Osteocyte (in vitro differentiated cells): ENCODE data around the gene NCAPG2. TPM values are rescaled to one million over a fixed set of nuclear protein-coding genes. Genes with fewer than 3 reads are reported as not detected.
"Not testable (repeated sequence)": the region's sequence is repeated elsewhere in the genome, so short reads cannot be mapped to it uniquely, and the experiment has no call there.

Source experiments
- DNase-seq: peaks from one replicate; pipeline ENCODE4 v3.0.0; 2021; ENCODE audit warnings: mixed read lengths; ENCODE audit not compliant: unreplicated experiment; ENCODE audit errors: extremely low spot score
- H3K27ac Mint-ChIP-seq: one replicate; pipeline ENCODE4 v1.8.0; 2021; ENCODE audit warnings: mild to moderate bottlenecking, mixed read lengths; ENCODE audit not compliant: unreplicated experiment
- H3K27me3 Mint-ChIP-seq: one replicate; pipeline ENCODE4 v1.8.0; 2021; ENCODE audit warnings: mixed read lengths; ENCODE audit not compliant: unreplicated experiment
- H3K36me3 Mint-ChIP-seq: one replicate; pipeline ENCODE4 v1.8.0; 2021; ENCODE audit warnings: mixed read lengths; ENCODE audit not compliant: unreplicated experiment
- H3K4me1 Mint-ChIP-seq: one replicate; pipeline ENCODE4 v1.8.0; 2021; ENCODE audit warnings: mixed read lengths; ENCODE audit not compliant: unreplicated experiment
- H3K4me3 Mint-ChIP-seq: one replicate; pipeline ENCODE4 v1.8.0; 2021; ENCODE audit warnings: mild to moderate bottlenecking, moderate library complexity, mixed read lengths; ENCODE audit not compliant: unreplicated experiment
- H3K9me3 Mint-ChIP-seq: one replicate; pipeline ENCODE4 v1.8.0; 2021; ENCODE audit warnings: mixed read lengths; ENCODE audit not compliant: unreplicated experiment
- CTCF ChIP-seq: fragments of 200-600 bp; sonication (generic); IDR thresholded peaks from 2 replicates; pipeline ENCODE4 v1.5.0; 2021; ENCODE audit warnings: antibody characterized with exemption, mild to moderate bottlenecking, moderate library complexity
- total RNA-seq: library from RNA; stranded (reverse); gene quantifications from 2 replicates; pipeline ENCODE4 v1.2.1, GENCODE V29; 2021

The NCAPG2 gene
- total RNA-seq, 1 donor from 2014 or later = 19.9 TPM

- H3K27ac Mint-ChIP-seq = no peak overlapping the region
- H3K36me3 Mint-ChIP-seq = peaks cover 26% of the 10 kb centered on the region
- H3K27me3 Mint-ChIP-seq = no peaks in the 10 kb centered on the region
- no peak overlapping the region for H3K4me3 Mint-ChIP-seq
- no peaks in the 10 kb centered on the region for H3K9me3 Mint-ChIP-seq
- H3K4me1 Mint-ChIP-seq = no peaks in the 10 kb centered on the region
- no peak for TF ChIP-seq CTCF
- DNase-seq = no peak
Measured at GRCh38 chr7:158642149-158642548, 62.5 kb downstream of the NCAPG2 start.

DNA sequence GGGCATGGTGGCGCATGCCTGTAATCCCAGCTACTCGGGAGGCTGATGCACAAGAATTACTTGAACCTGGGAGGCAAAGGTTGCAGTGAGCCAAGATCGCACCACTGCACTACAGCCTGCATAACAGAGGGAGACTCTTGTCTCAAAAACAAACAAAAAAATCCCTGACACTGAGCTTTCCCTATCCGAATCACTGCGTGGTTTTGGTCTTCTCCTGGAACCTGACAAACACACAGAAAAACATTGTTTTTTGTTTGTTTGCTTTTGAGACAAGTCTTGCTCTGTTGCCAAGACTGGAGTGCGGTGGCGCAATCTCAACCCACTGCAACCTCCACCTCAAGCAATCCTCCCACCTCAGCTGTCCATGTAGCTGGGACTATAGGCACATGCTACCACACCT is 66.6 kb downstream of the NCAPG2 start:
- DNase-seq = no peak
- Mint-ChIP-seq H3K9me3 (no peaks in the 10 kb centered on the region), H3K4me3 (no peak overlapping the region), H3K36me3 (peaks cover 18% of the 10 kb centered on the region), H3K27ac (no peak overlapping the region), H3K27me3 (no peaks in the 10 kb centered on the region), H3K4me1 (peaks cover 1% of the 10 kb centered on the region)
- no peak for TF ChIP-seq CTCF

DNA sequence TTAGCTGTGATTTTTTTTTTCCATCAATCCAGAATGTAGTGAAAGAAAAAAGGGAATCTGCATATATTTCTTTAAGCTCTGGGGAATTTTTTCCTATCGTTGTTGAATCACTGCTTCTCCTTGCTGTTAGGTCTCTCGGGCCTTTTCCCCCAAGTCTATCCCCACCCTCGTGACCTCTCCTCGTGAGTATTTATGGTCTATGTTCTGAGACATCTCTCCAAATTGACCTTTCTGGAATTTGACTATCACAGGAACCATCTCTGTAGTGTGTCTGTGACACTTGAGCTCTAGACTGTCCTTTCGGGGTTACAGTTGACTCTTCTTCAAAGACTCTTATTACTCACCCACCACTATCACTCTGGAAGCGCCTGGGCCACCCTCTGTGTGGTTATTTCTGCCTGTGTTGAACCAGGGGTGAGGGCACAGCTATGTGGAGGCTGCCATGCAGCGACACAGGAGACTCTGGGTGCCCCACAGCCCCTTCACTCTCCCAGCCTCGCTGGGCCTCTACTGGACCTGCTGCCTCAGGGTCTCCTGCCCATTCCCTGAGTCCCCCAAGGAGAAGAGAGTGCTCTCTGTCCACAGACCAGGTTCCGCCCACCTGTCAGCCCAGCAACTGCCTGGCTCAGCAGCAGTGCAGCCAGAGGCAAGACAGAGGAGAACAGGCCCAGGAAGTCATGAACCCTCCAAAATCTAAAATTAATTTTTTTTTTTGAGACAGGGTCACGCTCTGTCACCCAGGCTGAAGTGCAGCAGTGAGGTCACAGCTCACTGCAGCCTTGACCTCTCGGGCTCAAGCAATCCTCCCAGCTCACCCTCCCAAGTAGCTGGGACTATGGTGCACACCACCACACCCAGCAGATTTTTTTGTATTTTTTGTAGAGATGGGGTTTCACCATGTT is 71.3 kb downstream of the NCAPG2 start:
- Mint-ChIP-seq H3K27ac (no peak overlapping the region), H3K9me3 (no peaks in the 10 kb centered on the region), H3K36me3 (peaks cover 16% of the 10 kb centered on the region), H3K27me3 (no peaks in the 10 kb centered on the region), H3K4me3 (no peak overlapping the region), H3K4me1 (peaks cover 8% of the 10 kb centered on the region)
- DNase-seq = no peak
- no peak for TF ChIP-seq CTCF

- Mint-ChIP-seq H3K4me1 (peaks cover 8% of the 10 kb centered on the region), H3K27ac (peak overlapping the region; percentile 35), H3K4me3 (no peak overlapping the region), H3K36me3 (peaks cover 11% of the 10 kb centered on the region), H3K27me3 (no peaks in the 10 kb centered on the region), H3K9me3 (no peaks in the 10 kb centered on the region)
- TF ChIP-seq CTCF = no peak
- DNase-seq = no peak
Measured at GRCh38 chr7:158631574-158632195, 72.9 kb downstream of the NCAPG2 start.

- not testable (repeated sequence) for H3K27ac Mint-ChIP-seq, H3K27me3 Mint-ChIP-seq, H3K9me3 Mint-ChIP-seq, DNase-seq, H3K4me3 Mint-ChIP-seq, H3K4me1 Mint-ChIP-seq
- peaks cover 14% of the 10 kb centered on the region for H3K36me3 Mint-ChIP-seq
Measured at GRCh38 chr7:158626289-158626688, 78.3 kb downstream of the NCAPG2 start.
